Effector CD4-positive, alpha-beta T cell (primary cell): ENCODE measurements around the gene SLC39A13.

Experiments used
- DNase-seq: peaks from one replicate; pipeline ENCODE4 v3.0.0-alpha.2; 2020

The SLC39A13 gene

GRCh38 chr11:47433157-47433556, 24.8 kb downstream of the SLC39A13 start:
- no peak for DNase-seq

- DNase-seq = no peak
Observed at GRCh38 chr11:47434011-47434786, 25.8 kb downstream of the SLC39A13 start.

- no peak for DNase-seq
Observed at GRCh38 chr11:47435687-47436086, 27.3 kb downstream of the SLC39A13 start.

GRCh38 chr11:47436726-47437125, 28.3 kb downstream of the SLC39A13 start:
- DNase-seq = no peak

DNA sequence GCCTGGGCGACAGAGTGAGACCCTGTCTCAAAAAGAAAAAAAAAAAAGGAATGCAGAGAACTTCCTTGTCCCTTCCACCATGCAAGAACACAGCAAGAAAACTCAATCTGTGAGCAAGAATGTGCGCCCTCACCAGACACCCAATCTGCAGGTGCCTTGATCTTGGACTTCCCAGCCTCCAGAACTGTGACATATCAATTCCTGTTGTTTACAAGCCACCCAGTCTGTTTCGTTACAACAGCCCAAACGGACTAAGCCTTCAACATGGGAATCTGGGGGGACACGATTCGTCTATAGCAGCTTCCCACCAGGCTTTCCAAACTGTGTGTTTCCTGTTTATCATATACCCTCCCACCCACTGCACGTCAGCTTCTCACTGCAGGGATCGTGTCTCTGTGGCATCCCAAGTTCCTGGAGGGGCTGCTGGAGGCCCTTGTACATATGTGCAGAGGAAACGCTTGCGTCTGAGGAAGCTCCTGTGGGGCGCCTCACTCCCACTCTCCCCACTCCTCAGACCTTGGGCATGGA, 28.9 kb downstream of the SLC39A13 start:
- DNase-seq = no peak

- no peak for DNase-seq
Observed at GRCh38 chr11:47437746-47438418, 29.5 kb downstream of the SLC39A13 start.

DNA sequence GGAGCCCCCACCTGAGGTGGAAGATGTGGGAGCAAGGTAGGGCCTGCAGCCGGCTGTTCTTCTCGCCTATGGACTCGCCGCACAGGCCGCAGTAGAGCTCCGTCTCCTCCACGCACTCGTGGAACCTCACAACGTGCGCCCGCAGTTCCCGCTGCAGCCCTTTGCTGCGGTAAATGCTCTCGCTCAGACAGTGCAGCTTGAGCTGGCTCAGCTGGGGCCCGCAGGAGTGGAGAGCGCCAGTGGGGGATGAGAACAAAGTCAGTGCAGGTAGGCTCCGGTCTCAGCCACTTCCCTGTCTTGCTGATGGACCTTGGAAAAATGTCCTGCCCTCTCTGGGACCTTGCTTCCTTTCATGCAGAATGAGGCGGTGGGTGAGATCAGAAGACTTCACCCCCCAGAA, 30.3 kb downstream of the SLC39A13 start:
- no peak for DNase-seq

GRCh38 chr11:47440054-47440476, 31.7 kb downstream of the SLC39A13 start:
- DNase-seq = no peak

GRCh38 chr11:47441421-47441820, 33.0 kb downstream of the SLC39A13 start:
- no peak for DNase-seq

DNA sequence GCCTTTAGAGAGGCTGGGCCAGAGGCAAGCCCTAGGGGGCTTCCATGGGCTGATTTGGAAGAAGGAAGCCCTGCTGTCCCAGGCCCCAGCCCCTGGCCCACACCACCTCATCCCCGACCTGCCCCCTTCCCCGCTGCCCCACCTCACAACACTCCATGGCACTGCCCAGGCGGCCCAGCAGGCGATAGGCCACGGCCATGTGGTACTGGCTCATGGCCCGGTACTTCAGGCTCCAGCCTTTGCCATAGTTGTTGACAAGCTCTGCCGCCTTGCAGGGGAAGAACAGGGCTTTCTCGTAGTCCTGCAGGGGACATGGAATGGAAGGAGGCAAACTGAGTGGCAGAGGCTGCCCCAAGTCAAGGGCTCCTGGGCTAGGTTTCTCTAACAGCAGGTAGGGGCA, 34.1 kb downstream of the SLC39A13 start:
- no peak for DNase-seq

DNA sequence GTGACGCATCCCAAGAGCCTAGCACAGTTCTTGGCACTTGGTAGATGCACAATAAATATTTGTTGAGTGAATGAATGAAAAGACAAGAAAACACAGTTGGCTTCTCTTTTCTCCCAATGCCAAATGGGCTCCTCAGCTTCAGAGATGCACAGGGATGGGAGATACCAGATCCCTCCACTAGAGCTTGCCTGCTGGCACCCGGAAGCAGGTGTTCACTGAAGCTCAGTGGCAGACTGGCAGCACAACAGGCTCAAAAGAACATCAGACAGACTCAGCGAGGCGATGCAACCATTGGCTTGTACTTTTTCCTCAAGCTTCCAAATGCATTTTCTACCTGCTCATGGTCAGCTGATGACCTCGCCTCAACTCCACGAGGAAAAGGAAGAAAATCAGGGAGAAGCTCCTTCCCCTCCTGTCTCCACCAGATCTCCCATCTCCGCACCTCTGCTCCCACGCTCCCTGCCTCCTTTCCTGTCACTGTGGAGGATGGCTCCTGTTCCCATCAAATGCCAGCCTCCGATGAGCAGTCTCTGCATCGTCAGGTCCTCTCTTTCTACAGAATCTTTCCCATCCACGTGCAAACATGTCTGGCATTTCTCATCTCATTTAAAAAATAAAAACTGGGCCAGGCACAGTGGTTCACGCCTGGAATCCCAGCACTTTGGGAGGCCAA, 34.8 kb downstream of the SLC39A13 start:
- DNase-seq = no peak

- no peak for DNase-seq
Observed at GRCh38 chr11:47443817-47444216, 35.4 kb downstream of the SLC39A13 start.

- DNase-seq = no peak
Observed at GRCh38 chr11:47445840-47446239, 37.5 kb downstream of the SLC39A13 start.

DNA sequence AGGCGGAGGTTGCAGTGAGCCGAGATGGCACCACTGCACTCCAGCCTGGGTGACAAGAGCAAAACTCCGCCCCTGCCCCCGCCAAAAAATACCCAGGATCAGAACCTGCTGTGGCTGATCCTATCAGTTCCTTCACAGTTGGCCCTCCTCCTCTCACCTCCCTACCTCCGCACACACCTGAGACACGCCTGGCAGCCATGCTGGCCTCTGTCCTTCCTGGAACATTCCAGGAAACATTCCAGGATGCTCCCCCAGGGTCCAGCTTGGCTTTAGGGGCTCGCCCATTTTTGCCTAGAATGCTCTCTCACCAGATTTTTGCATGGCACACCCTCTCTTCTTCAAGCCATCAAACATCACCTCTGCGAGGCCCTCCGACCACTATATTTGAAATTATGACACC, 38.4 kb downstream of the SLC39A13 start:
- no peak for DNase-seq

GRCh38 chr11:47447906-47448305, 39.5 kb downstream of the SLC39A13 start:
- DNase-seq = no peak

- DNase-seq = no peak
Observed at GRCh38 chr11:47448566-47449427, 40.4 kb downstream of the SLC39A13 start, which contains the start of gene RAPSN. RAPSN (minus strand) TSS chr11:47449136; CDS start chr11:47448964, 172 bp downstream.

DNA sequence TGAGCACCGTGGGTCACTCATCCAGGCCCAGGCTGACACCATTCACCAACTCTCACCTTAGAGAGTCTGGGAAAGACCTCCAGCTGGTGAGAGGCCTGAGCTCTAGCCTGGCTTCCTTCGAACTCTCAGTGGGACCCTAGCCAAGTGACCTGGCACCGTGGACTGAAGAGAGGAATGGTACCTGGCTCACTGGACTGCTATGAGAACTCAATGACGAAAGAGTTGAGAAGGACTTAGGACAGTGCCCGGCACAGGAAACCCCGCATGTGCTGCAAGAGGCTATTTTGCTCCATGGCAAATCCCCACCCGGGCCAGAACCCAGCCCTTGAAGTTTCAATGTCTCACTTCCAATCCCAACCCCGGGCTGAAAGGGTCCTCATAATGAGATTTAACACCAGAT, 41.2 kb downstream of the SLC39A13 start:
- no peak for DNase-seq

GRCh38 chr11:47451436-47451835, 43.0 kb downstream of the SLC39A13 start:
- DNase-seq = no peak

- DNase-seq = no peak
Observed at GRCh38 chr11:47451990-47452389, 43.6 kb downstream of the SLC39A13 start.

DNA sequence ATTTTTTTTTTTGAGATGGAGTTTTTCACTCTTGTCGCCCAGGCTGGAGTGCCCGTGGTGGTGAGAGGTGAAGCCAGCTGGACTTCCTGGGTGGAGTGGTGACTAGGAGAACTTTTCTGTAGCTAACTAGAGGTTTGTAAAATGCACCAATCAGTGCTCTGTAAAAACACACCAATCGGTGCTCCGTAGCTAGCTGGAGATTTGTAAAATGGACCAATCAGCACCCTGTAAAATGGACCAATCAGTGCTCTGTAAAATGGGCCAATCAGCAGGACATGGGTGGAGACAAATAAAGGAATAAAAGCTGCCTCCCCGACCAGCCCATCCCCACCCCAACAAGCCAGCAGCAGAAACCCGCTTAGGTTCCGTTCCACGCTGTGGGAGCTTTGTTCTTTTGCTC, 45.0 kb downstream of the SLC39A13 start:
- DNase-seq = no peak

DNA sequence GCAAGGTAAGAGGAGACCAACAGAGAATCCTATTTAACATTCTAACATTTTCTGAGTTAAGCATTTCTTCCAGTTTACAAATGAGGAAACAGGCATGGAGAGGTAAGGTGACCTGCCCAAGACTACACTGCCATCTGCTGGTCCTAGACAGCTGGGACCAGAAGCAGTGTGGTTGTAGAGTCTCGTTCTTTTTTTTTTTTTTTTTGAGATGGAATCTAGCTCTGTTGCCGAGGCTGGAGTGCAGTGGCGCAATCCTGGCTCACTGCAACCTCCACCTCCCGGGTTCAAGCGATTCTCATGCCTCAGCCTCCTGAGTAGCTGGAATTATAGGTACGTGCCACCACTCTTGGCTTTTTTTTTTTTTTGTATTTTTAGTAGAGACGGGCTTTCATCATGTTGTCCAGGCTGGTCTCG, 45.9 kb downstream of the SLC39A13 start:
- peak; percentile 62 for DNase-seq

- DNase-seq = no peak
Observed at GRCh38 chr11:47460571-47461235, 52.3 kb downstream of the SLC39A13 start.
